SK-N-SH (cell line): ENCODE measurements around the gene HASPIN. TPM values are rescaled to one million over a fixed set of nuclear protein-coding genes. Genes with fewer than 3 reads are reported as not detected.
A peak's percentile ranks its signal among the peaks of the same experiment; 100 is the strongest.

Source experiments
- CTCF ChIA-PET: fragments of 300-600, 350-600 bp; formaldehyde crosslinking; extraction: SDS; loops from one replicate; lab custom pipeline; 2021; lab: Yijun Ruan, JAX
- POLR2A ChIA-PET: fragments of 350-600 bp; sonication (Branson Sonifier 250); formaldehyde crosslinking; extraction: SDS; loops from one replicate; lab custom pipeline; 2020; ENCODE audit warnings: antibody characterized with exemption, inconsistent platforms; lab: Yijun Ruan, JAX
- DNase-seq: peaks from one replicate; pipeline ENCODE4 v3.0.0; 2012
- H2AFZ ChIP-seq: fragments of 200-600 bp; sonication (generic); 2 replicates; pipeline ENCODE4 v1.8.1; 2016; ENCODE audit warnings: antibody characterized with exemption, mild to moderate bottlenecking, low read depth
- H3F3A ChIP-seq: fragments of 200-600 bp; sonication (generic); replicated peaks from 2 replicates; pipeline ENCODE3; 2016; ENCODE audit warnings: antibody characterized with exemption, mild to moderate bottlenecking; ENCODE audit not compliant: insufficient read depth
- H3K27ac ChIP-seq, 2 experiments: fragments of 200-500 bp in 1 of 2; fragments of 200-600 bp in 1 of 2; sonication (Bioruptor generic) in 1 of 2; sonication (generic), shearing (Covaris generic) in 1 of 2; 2 replicates each; pipeline versions ENCODE4 v1.5.1 to v1.6.1; 2014 to 2016; ENCODE audit warnings: low read depth in 2 of 2, inconsistent platforms in 1 of 2, low read length in 1 of 2, mild to moderate bottlenecking in 1 of 2, mixed read lengths in 1 of 2
- H3K27me3 ChIP-seq: fragments of 200-600 bp; sonication (generic), shearing (Covaris generic); 2 replicates; pipeline ENCODE4 v1.6.1; 2016; ENCODE audit warnings: mixed run types; ENCODE audit not compliant: insufficient read depth
- H3K36me3 ChIP-seq, 2 experiments: fragments of 200-500 bp in 1 of 2; fragments of 200-600 bp in 1 of 2; sonication (Bioruptor generic) in 1 of 2; sonication (generic) in 1 of 2; replicated peaks in 1 of 2; 2 replicates each; pipeline versions ENCODE3 to v1.5.1; 2014 to 2016; ENCODE audit warnings: low read length in 1 of 2, mild to moderate bottlenecking in 1 of 2; ENCODE audit not compliant: insufficient read depth in 2 of 2, control insufficient read depth in 1 of 2
- H3K4me1 ChIP-seq, 2 experiments: fragments of 200-500 bp in 1 of 2; fragments of 200-600 bp in 1 of 2; sonication (Bioruptor generic) in 1 of 2; sonication (generic), shearing (Covaris generic) in 1 of 2; 2 replicates each; pipeline versions ENCODE4 v1.5.1 to v1.6.1; 2014 to 2016; ENCODE audit warnings: low read depth in 1 of 2, low read length in 1 of 2, mixed run types in 1 of 2; ENCODE audit not compliant: insufficient read depth in 2 of 2, control insufficient read depth in 1 of 2
- H3K4me2 ChIP-seq: fragments of 200-600 bp; sonication (generic), shearing (Covaris generic); 2 replicates; pipeline ENCODE4 v1.6.1; 2017; ENCODE audit warnings: mixed run types
- H3K4me3 ChIP-seq, 2 experiments: fragments of 200-500 bp in 1 of 2; fragments of 200-600 bp in 1 of 2; sonication (Bioruptor generic) in 1 of 2; sonication (generic), shearing (Covaris generic) in 1 of 2; 2 replicates each; pipeline versions ENCODE4 v1.5.1 to v1.8.1; 2014 to 2016; ENCODE audit warnings: low read depth in 2 of 2, inconsistent platforms in 1 of 2, low read length in 1 of 2, mild to moderate bottlenecking in 1 of 2, mixed read lengths in 1 of 2, moderate library complexity in 1 of 2
- H3K79me2 ChIP-seq: fragments of 200-600 bp; sonication (generic); 2 replicates; pipeline ENCODE4 v1.8.1; 2017; ENCODE audit warnings: mild to moderate bottlenecking; ENCODE audit not compliant: insufficient read depth
- H3K9ac ChIP-seq: fragments of 200-600 bp; sonication (generic); 2 replicates; pipeline ENCODE4 v1.6.1; 2017; ENCODE audit warnings: mixed run types
- H3K9me2 ChIP-seq: fragments of 200-600 bp; sonication (generic); 2 replicates; pipeline ENCODE4 v1.6.1; 2017; ENCODE audit warnings: mixed run types
- H3K9me3 ChIP-seq: fragments of 200-600 bp; sonication (generic); 2 replicates; pipeline ENCODE4 v1.6.1; 2017; ENCODE audit warnings: mixed run types, mild to moderate bottlenecking, moderate library complexity
- H4K20me1 ChIP-seq: fragments of 200-600 bp; sonication (generic); 2 replicates; pipeline ENCODE4 v1.6.1; 2017; ENCODE audit warnings: mild to moderate bottlenecking, mixed run types; ENCODE audit not compliant: insufficient read depth
- EP300 ChIP-seq, 2 experiments: IDR thresholded peaks; 2 replicates each; pipeline versions ENCODE4 v1.4.0 to v1.6.1; 2012; ENCODE audit warnings: borderline replicate concordance in 1 of 2, low read depth in 1 of 2, low read length in 1 of 2
- FOSL2 ChIP-seq: IDR thresholded peaks from 2 replicates; pipeline ENCODE4 v1.4.0; 2012; ENCODE audit warnings: low read depth, mild to moderate bottlenecking, moderate library complexity, borderline replicate concordance
- MXI1 ChIP-seq: IDR thresholded peaks from 2 replicates; pipeline ENCODE4 v1.6.1; 2012; ENCODE audit warnings: mild to moderate bottlenecking, low read depth, low read length, improper control_type of control experiment
- REST ChIP-seq: IDR thresholded peaks from 2 replicates; pipeline ENCODE4 v1.6.1; 2012; ENCODE audit warnings: mild to moderate bottlenecking, low read depth, low read length, moderate library complexity
- TEAD4 ChIP-seq: IDR thresholded peaks from 2 replicates; pipeline ENCODE4 v1.4.0; 2012; ENCODE audit warnings: mild to moderate bottlenecking, borderline replicate concordance; ENCODE audit not compliant: insufficient read depth
- WGBS: methylation state at CpG from one replicate; pipeline ENCODE4 v1.1.6; 2017; ENCODE audit warnings: low lambda C conversion rate; 5-methylcytosine and 5-hydroxymethylcytosine counted together
- polyA plus RNA-seq, 3 experiments: library from polyadenylated mRNA; depleted of rRNA; stranded (reverse); fragments of >200 nt; gene quantifications; 2 replicates each; pipeline ENCODE4 v1.2.3, GENCODE V29; 2012

Gene HASPIN
- polyA plus RNA-seq, 1 of the 3 experiments (the other 2 are of a cell fraction) = 1.4 TPM

- H3K4me3 ChIP-seq = peak overlapping the region; percentile 44 to 58
- peak overlapping the region; percentile 65; the same call in 1 of the 2 replicates for H2AFZ ChIP-seq
- no peaks in the 10 kb centered on the region for H3K27me3 ChIP-seq
These were observed 28.5 kb upstream of the HASPIN start for GRCh38 chr17:3695129-3695722.

DNA sequence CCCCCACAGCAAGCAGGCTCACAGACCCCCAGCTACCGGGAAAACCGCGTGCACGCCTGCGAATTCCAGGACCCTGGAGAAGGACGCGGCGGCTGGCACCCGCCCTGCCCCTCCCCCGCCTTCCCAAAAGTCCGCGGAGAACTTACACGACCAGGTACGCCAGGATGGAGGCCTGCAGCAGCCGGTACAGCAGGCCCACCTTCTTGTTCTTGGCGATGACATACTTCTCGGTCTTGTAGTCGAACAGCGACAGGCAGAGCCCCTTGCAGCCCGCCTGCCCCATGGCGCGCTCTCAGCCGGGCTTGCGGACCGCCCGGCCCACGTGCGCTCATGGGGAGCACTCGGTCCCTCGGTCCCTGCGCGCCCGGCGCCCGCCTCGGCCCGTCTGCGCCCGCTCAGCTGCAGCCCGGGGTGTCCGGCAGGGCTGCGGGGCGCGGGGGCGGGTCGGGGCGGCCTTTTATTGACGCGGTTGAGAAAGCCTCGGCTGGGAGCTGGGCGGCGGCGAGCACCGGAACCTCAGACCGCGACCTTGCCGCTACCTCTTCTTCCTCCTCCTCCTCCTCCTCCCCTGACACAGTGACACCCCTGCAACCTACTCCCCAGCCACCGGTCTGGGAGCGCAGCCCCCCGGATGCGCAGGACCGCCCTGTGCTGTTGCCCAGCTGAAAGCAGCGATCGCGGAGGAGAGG, 27.8 kb upstream of the HASPIN start, which contains the start of gene P2RX5:
P2RX5 (minus strand) TSS at position 433 of the 689 bp plus-strand sequence; CDS start at position 283, 150 bp downstream.
- CTCF ChIA-PET = interaction anchor here (0.5 to 4.3 kb wide), 6 partner anchors 13 to 1170 kb away, joined by 3 to 28 read pairs (median 4); partner anchors contain the start of gene HASPIN
- DNase-seq = peak; percentile 81
- H3K27ac ChIP-seq = 0 out of 4 replicates have a peak within 1 kb of the TSS, but pooled peaks of 1 of the 2 experiments have one; percentile 3
- H4K20me1 ChIP-seq = no peaks in the 10 kb centered on the region
- H2AFZ ChIP-seq = peak within 1 kb of the TSS; percentile 65
- no peaks in the 10 kb centered on the region for H3K79me2 ChIP-seq
- 5% methylated on average over 41 of the region's 65 CpGs for WGBS
- peak within 1 kb of the TSS; percentile 44 to 58 for H3K4me3 ChIP-seq
- TF ChIP-seq MXI1 (peak; percentile 46; the same call in 1 of the 2 replicates), REST (peak; percentile 92), EP300 (IDR thresholded peaks at IDR 0.05; ENCODE audit: borderline replicate concordance in 1 of 2, low read depth in 1 of 2, low read length in 1 of 2) (no peak)
- H3K9me2 ChIP-seq = no peaks in the 10 kb centered on the region
- H3F3A ChIP-seq = no peaks in the 10 kb centered on the region
- H3K9ac ChIP-seq = no peak within 1 kb of the TSS
- H3K4me2 ChIP-seq = peak within 1 kb of the TSS; percentile 82
- H3K9me3 ChIP-seq = no peaks in the 10 kb centered on the region
- no peaks in the 10 kb centered on the region for H3K27me3 ChIP-seq
- no peaks in the 10 kb centered on the region for H3K36me3 ChIP-seq
- POLR2A ChIA-PET = interaction anchor here (1.0 kb wide), 1 partner anchor 15 kb away, joined by 3 read pairs; no protein-coding TSS in a partner anchor
- peaks cover 0 to 13% of the 10 kb centered on the region in 2 experiments; a peak in 1 of 4 replicates for H3K4me1 ChIP-seq

More at GRCh38 chr17:3695129-3695722, 28.5 kb upstream of the HASPIN start:
- Histone ChIP-seq H3K9me3 (no peaks in the 10 kb centered on the region), H3K79me2 (no peaks in the 10 kb centered on the region), H3K36me3 (no peaks in the 10 kb centered on the region), H3K9ac (no peak overlapping the region), H3F3A (no peaks in the 10 kb centered on the region), H4K20me1 (no peaks in the 10 kb centered on the region), H3K27ac (0 out of 4 replicates have a peak overlapping the region, but pooled peaks of 1 of the 2 experiments have one; percentile 3), H3K4me2 (peak overlapping the region; percentile 82), H3K9me2 (no peaks in the 10 kb centered on the region), H3K4me1 (peaks cover 0 to 13% of the 10 kb centered on the region in 2 experiments; a peak in 1 of 4 replicates)
- DNase-seq = peak; percentile 71
- POLR2A ChIA-PET = interaction anchor here (1.0 kb wide), 1 partner anchor 15 kb away, joined by 3 read pairs; no protein-coding TSS in a partner anchor
- CTCF ChIA-PET = interaction anchor here (0.5 to 4.3 kb wide), 5 partner anchors 12 to 1170 kb away, joined by 3 to 28 read pairs (median 5); partner anchors contain the start of gene HASPIN
- WGBS = 44% methylated on average over 9 of the region's 17 CpGs
- TF ChIP-seq TEAD4 (no peak), FOSL2 (no peak), MXI1 (0 out of 2 replicates have a peak, but pooled peaks have one; percentile 20)
